ENCODE results near the gene RAB32.

The RAB32 gene

DNA sequence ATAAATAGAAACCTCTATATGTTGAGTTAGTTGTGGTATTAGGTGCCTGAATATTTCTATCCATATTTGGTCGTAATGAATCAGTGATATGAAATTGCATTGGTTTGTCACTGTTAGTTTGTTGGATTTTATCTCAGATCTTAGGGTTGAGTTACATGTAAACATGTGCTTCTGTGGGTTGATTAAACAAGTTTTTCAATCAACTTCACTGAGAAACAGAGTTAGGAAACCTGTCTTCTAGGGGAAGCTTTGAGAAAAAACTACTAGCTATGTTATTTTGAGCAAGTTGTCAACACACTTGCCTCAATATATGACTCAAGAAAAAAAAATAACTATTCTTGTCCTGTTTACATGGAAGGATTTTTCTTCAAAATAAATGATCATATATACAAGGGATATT is 40.3 kb downstream of the RAB32 start:
- DNase-seq = no peak

- no peak for DNase-seq
Observed at GRCh38 chr6:146587459-146587858, 43.8 kb downstream of the RAB32 start.

GRCh38 chr6:146590492-146590891 is 46.9 kb downstream of the RAB32 start:
- no peak for DNase-seq

- DNase-seq = no peak
Observed at GRCh38 chr6:146592451-146592850, 48.8 kb downstream of the RAB32 start.

- DNase-seq = no peak
Observed at GRCh38 chr6:146593986-146594385, 50.4 kb downstream of the RAB32 start.

DNA sequence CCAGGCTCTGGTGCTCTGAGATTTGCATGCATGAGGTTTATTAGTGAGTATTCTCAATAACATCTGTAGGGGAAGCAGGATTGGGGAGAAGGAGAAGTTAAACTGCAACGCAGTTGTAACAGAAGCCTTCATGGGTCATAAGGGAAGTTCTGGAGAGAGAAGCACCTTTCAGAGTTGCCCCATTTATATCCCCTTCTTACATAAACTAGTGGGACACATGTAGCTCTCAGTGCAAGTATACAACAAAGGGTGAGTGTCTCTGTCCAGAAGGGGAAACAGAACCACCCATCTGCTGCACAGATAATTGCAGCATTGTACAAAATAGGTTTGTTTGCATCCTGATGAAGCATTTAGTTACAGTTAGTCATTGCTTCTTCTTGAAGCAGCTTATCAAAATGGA is 50.9 kb downstream of the RAB32 start:
- DNase-seq = no peak

DNA sequence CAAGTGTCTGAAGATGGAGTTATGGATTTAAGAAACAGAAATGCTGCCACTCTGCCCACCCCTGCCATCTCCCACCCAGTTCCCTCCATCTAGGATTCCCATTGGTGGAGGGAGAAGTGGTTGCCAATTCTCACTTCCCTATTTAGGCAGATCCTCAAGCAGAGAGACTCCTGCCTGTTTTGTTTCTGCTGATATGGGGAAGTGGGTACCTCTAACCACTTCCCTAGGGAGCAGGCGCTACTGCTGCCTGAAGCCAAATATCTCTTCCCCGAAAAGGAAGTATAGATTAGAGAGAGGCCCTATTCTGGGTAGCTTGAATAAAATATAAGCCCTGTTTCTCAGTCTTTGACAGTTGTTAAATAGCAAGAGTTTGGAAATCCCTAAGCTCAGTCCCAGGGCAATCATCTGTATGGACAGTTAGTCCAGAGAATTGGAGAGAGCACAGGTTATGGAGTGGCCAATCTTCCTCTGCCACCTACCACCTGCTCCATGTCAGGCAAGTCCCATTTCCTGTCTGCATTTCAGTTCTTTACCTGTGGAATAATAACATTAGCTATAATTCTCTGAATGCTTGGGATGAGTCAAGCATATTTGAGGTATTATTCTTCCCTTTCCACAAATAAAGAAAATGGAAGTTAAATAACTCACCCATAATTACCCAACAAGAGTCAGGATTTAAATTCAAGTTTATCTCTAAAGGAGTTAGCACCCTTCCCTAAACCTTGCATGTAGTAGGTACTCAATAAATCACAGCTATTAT is 52.5 kb downstream of the RAB32 start:
- no peak for DNase-seq

- peak; percentile 2 for DNase-seq
Observed at GRCh38 chr6:146598772-146599405, 55.3 kb downstream of the RAB32 start, which contains the start of gene ADGB. TSS of gene ADGB (plus strand) at chr6:146598972. CDS start at chr6:146599041, 69 bp downstream.

DNA sequence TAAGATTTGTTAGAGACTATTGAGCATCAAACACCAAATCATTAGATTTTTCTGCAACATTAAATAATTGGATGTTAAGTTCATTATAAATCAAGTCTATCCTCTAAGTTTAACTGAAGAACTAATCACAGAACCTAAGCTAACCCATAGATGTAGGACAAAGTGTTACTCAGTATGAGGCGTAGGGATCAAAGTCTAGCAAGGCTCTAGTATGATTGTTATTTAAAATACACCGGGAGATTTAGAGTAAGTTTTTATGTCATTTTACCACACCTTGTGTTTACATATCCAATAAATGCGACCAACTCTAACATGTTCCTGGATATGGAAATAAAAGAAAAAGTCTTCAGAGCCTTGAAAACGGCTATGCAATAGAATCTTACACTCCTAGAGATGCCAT is 57.7 kb downstream of the RAB32 start:
- no peak for DNase-seq

DNA sequence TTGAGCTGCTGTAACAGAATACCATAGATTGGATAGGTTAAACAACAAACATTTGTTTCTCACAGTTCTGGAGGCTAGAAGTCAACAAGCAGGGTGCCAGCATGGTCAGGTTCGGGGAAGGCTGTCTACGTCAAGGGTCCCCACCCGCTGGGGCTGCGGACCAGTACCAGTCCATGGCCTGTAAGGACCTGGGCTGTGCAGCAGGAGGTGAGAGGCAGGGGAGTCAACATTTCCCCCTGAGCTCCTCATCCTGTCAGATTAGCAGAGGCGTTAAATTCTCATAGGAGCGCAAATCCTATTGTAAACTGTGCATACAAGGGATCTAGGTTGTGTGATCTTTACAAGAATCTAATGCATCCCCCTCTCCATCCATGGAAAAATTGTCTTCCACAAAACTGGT is 58.9 kb downstream of the RAB32 start:
- no peak for DNase-seq

Data from activated CD4-positive, alpha-beta T cell treated with anti-CD3 and anti-CD28 coated beads, Interleukin-10, Interleukin-2, amounts not matched to agents 100 ng/mL and 50 ng/mL, durations not matched to agents 16 hours and 8 hours (primary cell).